CD8-positive, alpha-beta memory T cell (primary cell): ENCODE results near the gene SBNO2. TPM values are rescaled to one million over a fixed set of nuclear protein-coding genes. Genes with fewer than 3 reads are reported as not detected.

Source experiments
- CTCF ChIA-PET: fragments of 350-600 bp; sonication (Branson Sonifier 250); formaldehyde crosslinking; loops from one replicate; lab custom pipeline; 2021; ENCODE audit warnings: antibody characterized with exemption; lab: Charles Lee
- POLR2A ChIA-PET: fragments of 350-600 bp; sonication (Branson Sonifier 250); formaldehyde crosslinking; loops from one replicate; lab custom pipeline; 2021; ENCODE audit warnings: antibody characterized with exemption; lab: Charles Lee
- DNase-seq, 5 donors: peaks; one replicate each; pipeline versions ENCODE4 v3.0.0 to v3.0.0-alpha.2; 2020 to 2022; ENCODE audit warnings: mixed read lengths in 1 of 5
- H3K27ac ChIP-seq: one replicate; pipeline ENCODE4 v1.7.0; 2013; ENCODE audit warnings: low read depth, mild to moderate bottlenecking, low read length, moderate library complexity
- H3K27me3 ChIP-seq: 2 replicates; pipeline ENCODE4 v1.7.0; 2013; ENCODE audit warnings: low read length, mild to moderate bottlenecking; ENCODE audit not compliant: insufficient read depth, poor library complexity, severe bottlenecking
- H3K36me3 ChIP-seq: 2 replicates; pipeline ENCODE4 v1.7.0; 2013; ENCODE audit warnings: mild to moderate bottlenecking, low read length, moderate library complexity; ENCODE audit not compliant: insufficient read depth
- H3K4me1 ChIP-seq: 2 replicates; pipeline ENCODE4 v1.7.0; 2013; ENCODE audit warnings: mild to moderate bottlenecking, low read length, moderate library complexity; ENCODE audit not compliant: insufficient read depth
- H3K4me3 ChIP-seq: 2 replicates; pipeline ENCODE4 v1.7.0; 2013; ENCODE audit warnings: mild to moderate bottlenecking, low read length
- H3K9me3 ChIP-seq: 2 replicates; pipeline ENCODE4 v1.7.0; 2013; ENCODE audit warnings: mild to moderate bottlenecking, low read length
- H3K27ac Mint-ChIP-seq, 8 donors: one replicate each; pipeline ENCODE4 v1.8.0; 2020 to 2021; ENCODE audit warnings: mixed read lengths in 8 of 8, mild to moderate bottlenecking in 6 of 8, inconsistent platforms in 3 of 8, moderate library complexity in 3 of 8
- H3K27me3 Mint-ChIP-seq, 2 donors: one replicate each; pipeline ENCODE4 v1.8.0; 2020 to 2021; ENCODE audit warnings: mixed read lengths in 2 of 2, mild to moderate bottlenecking in 1 of 2, moderate library complexity in 1 of 2
- H3K36me3 Mint-ChIP-seq, 3 donors: one replicate each; pipeline ENCODE4 v1.8.0; 2020 to 2021; ENCODE audit warnings: mixed read lengths in 3 of 3, inconsistent platforms in 1 of 3, mild to moderate bottlenecking in 1 of 3
- H3K4me1 Mint-ChIP-seq, 3 donors: one replicate each; pipeline ENCODE4 v1.8.0; 2020 to 2021; ENCODE audit warnings: mixed read lengths in 3 of 3, inconsistent platforms in 1 of 3, mild to moderate bottlenecking in 1 of 3
- H3K4me3 Mint-ChIP-seq, 7 donors: one replicate each; pipeline ENCODE4 v1.8.0; 2020 to 2021; ENCODE audit warnings: mixed read lengths in 7 of 7, mild to moderate bottlenecking in 6 of 7, moderate library complexity in 4 of 7, inconsistent platforms in 2 of 7
- H3K9me3 Mint-ChIP-seq, 5 donors: one replicate each; pipeline ENCODE4 v1.8.0; 2020 to 2022; ENCODE audit warnings: mixed read lengths in 5 of 5, mild to moderate bottlenecking in 3 of 5, moderate library complexity in 2 of 5, inconsistent platforms in 1 of 5
- polyA plus RNA-seq: library from polyadenylated mRNA; unstranded; fragments of 300-500 nt; fragmentation: Illumina TruSeq; gene quantifications from one replicate; pipeline ENCODE4 v1.2.3, GENCODE V29; 2021
- total RNA-seq, 2 experiments: library from RNA; stranded (reverse); gene quantifications; one replicate each; pipeline ENCODE4 v1.2.3, GENCODE V29; 2021

The SBNO2 gene
- total RNA-seq (10 to 100 TPM; 59.0 to 61.0 TPM), polyA plus RNA-seq (4.3 TPM)

GRCh38 chr19:1173845-1174809 is at the start of gene SBNO2:
Gene SBNO2, minus strand, starts transcription at chr19:1174268. Its CDS starts 19,992 bp downstream, at chr19:1154276.
- peaks cover 0 to 15% (median 0%) of the 10 kb centered on the region in 3 donors for H3K36me3 Mint-ChIP-seq
- CTCF ChIA-PET: interaction anchor here (2.9 kb wide), 1 partner anchor 18 kb away, joined by 17 read pairs; no protein-coding TSS in a partner anchor
- peak within 1 kb of the TSS; percentile 79 for H3K4me3 ChIP-seq
- DNase-seq: peak; percentile 81 to 90 (median 85)
- H3K36me3 ChIP-seq: no peaks in the 10 kb centered on the region
- no peaks in the 10 kb centered on the region for H3K9me3 Mint-ChIP-seq
- H3K4me3 Mint-ChIP-seq: peak within 1 kb of the TSS; percentile 87 to 95 (median 91)
- no peaks in the 10 kb centered on the region for H3K27me3 ChIP-seq
- H3K27me3 Mint-ChIP-seq: no peaks in the 10 kb centered on the region
- peak within 1 kb of the TSS; percentile 85 to 97 (median 94) for H3K27ac Mint-ChIP-seq
- POLR2A ChIA-PET: interaction anchor here (0.5 to 1.4 kb wide), 5 partner anchors 18 to 95 kb away, joined by 3 to 5 read pairs (median 3); no protein-coding TSS in a partner anchor
- H3K27ac ChIP-seq: peak within 1 kb of the TSS; percentile 79
- H3K4me1 Mint-ChIP-seq: peaks cover 26 to 38% (median 27%) of the 10 kb centered on the region in 3 donors
- H3K9me3 ChIP-seq: no peaks in the 10 kb centered on the region
- peaks cover 4% of the 10 kb centered on the region for H3K4me1 ChIP-seq

- Mint-ChIP-seq H3K4me3 (no peak overlapping the region), H3K27ac (no peak overlapping the region), H3K4me1 (no peaks in the 10 kb centered on the region), H3K27me3 (no peaks in the 10 kb centered on the region), H3K36me3 (peaks cover 0 to 13% (median 0%) of the 10 kb centered on the region in 3 donors), H3K9me3 (no peaks in the 10 kb centered on the region)
- POLR2A ChIA-PET: no interaction called here
- Histone ChIP-seq H3K9me3 (no peaks in the 10 kb centered on the region), H3K4me3 (no peak overlapping the region), H3K36me3 (peaks cover 7% of the 10 kb centered on the region), H3K27ac (no peak overlapping the region), H3K4me1 (no peaks in the 10 kb centered on the region), H3K27me3 (no peaks in the 10 kb centered on the region)
- no peak for DNase-seq
- CTCF ChIA-PET: interaction anchor here (1.0 to 1.6 kb wide), 3 partner anchors 16 to 110 kb away, joined by 3 to 7 read pairs (median 5); no protein-coding TSS in a partner anchor
Measured at GRCh38 chr19:1223018-1223855, 49.2 kb upstream of the SBNO2 start.

- H3K27me3 ChIP-seq: no peaks in the 10 kb centered on the region
- H3K4me3 ChIP-seq: no peak overlapping the region
- H3K4me1 ChIP-seq: no peaks in the 10 kb centered on the region
- H3K27me3 Mint-ChIP-seq: no peaks in the 10 kb centered on the region
- H3K27ac Mint-ChIP-seq: no peak overlapping the region
- peaks cover 0 to 3% (median 0%) of the 10 kb centered on the region in 3 donors for H3K4me1 Mint-ChIP-seq
- H3K9me3 Mint-ChIP-seq: no peaks in the 10 kb centered on the region
- CTCF ChIA-PET: interaction anchor here (1.0 kb wide), 1 partner anchor 29 kb away, joined by 5 read pairs; no protein-coding TSS in a partner anchor
- no peak overlapping the region for H3K4me3 Mint-ChIP-seq
- H3K9me3 ChIP-seq: no peaks in the 10 kb centered on the region
- peaks cover 7% of the 10 kb centered on the region for H3K36me3 ChIP-seq
- peaks cover 0 to 17% (median 0%) of the 10 kb centered on the region in 3 donors for H3K36me3 Mint-ChIP-seq
- no peak overlapping the region for H3K27ac ChIP-seq
- POLR2A ChIA-PET: no interaction called here
- DNase-seq: no peak
Measured at GRCh38 chr19:1222394-1222793, 48.3 kb upstream of the SBNO2 start.

GRCh38 chr19:1221904-1222255 is 47.8 kb upstream of the SBNO2 start:
- peaks cover 0 to 15% (median 0%) of the 10 kb centered on the region in 3 donors for H3K36me3 Mint-ChIP-seq
- H3K9me3 ChIP-seq: no peaks in the 10 kb centered on the region
- H3K4me3 Mint-ChIP-seq: no peak overlapping the region
- H3K27ac Mint-ChIP-seq: no peak overlapping the region
- no peak for DNase-seq
- H3K36me3 ChIP-seq: peaks cover 7% of the 10 kb centered on the region
- H3K4me1 ChIP-seq: no peaks in the 10 kb centered on the region
- ChIA-PET CTCF (interaction anchor here (1.6 kb wide), 1 partner anchor 109 kb away, joined by 3 read pairs; no protein-coding TSS in a partner anchor), POLR2A (no interaction called here)
- no peak overlapping the region for H3K4me3 ChIP-seq
- H3K27ac ChIP-seq: no peak overlapping the region
- H3K27me3 Mint-ChIP-seq: no peaks in the 10 kb centered on the region
- H3K4me1 Mint-ChIP-seq: peaks cover 0 to 3% (median 1%) of the 10 kb centered on the region in 3 donors
- H3K9me3 Mint-ChIP-seq: no peaks in the 10 kb centered on the region
- no peaks in the 10 kb centered on the region for H3K27me3 ChIP-seq

GRCh38 chr19:1220976-1221903 is 47.2 kb upstream of the SBNO2 start:
- H3K36me3 Mint-ChIP-seq: peaks cover 0 to 19% (median 0%) of the 10 kb centered on the region in 3 donors
- ChIA-PET CTCF (interaction anchor here (1.6 kb wide), 1 partner anchor 109 kb away, joined by 3 read pairs; no protein-coding TSS in a partner anchor), POLR2A (interaction anchor here (0.6 kb wide), 1 partner anchor 79 kb away, joined by 3 read pairs; no protein-coding TSS in a partner anchor)
- H3K4me3 Mint-ChIP-seq: no peak overlapping the region
- peaks cover 0 to 3% (median 1%) of the 10 kb centered on the region in 3 donors for H3K4me1 Mint-ChIP-seq
- no peaks in the 10 kb centered on the region for H3K9me3 Mint-ChIP-seq
- no peak overlapping the region for H3K4me3 ChIP-seq
- H3K9me3 ChIP-seq: no peaks in the 10 kb centered on the region
- no peak overlapping the region for H3K27ac Mint-ChIP-seq
- DNase-seq: no peak
- H3K27me3 Mint-ChIP-seq: no peaks in the 10 kb centered on the region
- H3K36me3 ChIP-seq: peaks cover 7% of the 10 kb centered on the region
- no peaks in the 10 kb centered on the region for H3K27me3 ChIP-seq
- no peak overlapping the region for H3K27ac ChIP-seq
- H3K4me1 ChIP-seq: no peaks in the 10 kb centered on the region

- CTCF ChIA-PET: interaction anchor here (1.6 to 1.7 kb wide), 2 partner anchors 26 to 108 kb away, joined by 3 read pairs; no protein-coding TSS in a partner anchor
Measured at GRCh38 chr19:1220477-1220930, 46.4 kb upstream of the SBNO2 start.

More at GRCh38 chr19:1220477-1220930, 46.4 kb upstream of the SBNO2 start:
- no peak overlapping the region for H3K4me3 Mint-ChIP-seq
- POLR2A ChIA-PET: interaction anchor here (0.6 kb wide), 1 partner anchor 78 kb away, joined by 3 read pairs; no protein-coding TSS in a partner anchor
- H3K27ac ChIP-seq: no peak overlapping the region
- peaks cover 0 to 7% (median 1%) of the 10 kb centered on the region in 3 donors for H3K4me1 Mint-ChIP-seq
- no peaks in the 10 kb centered on the region for H3K4me1 ChIP-seq
- no peak for DNase-seq
- H3K27me3 ChIP-seq: no peaks in the 10 kb centered on the region
- peaks cover 7% of the 10 kb centered on the region for H3K36me3 ChIP-seq
- H3K36me3 Mint-ChIP-seq: peaks cover 0 to 23% (median 0%) of the 10 kb centered on the region in 3 donors
- no peak overlapping the region for H3K27ac Mint-ChIP-seq
- H3K9me3 Mint-ChIP-seq: no peaks in the 10 kb centered on the region
- H3K4me3 ChIP-seq: no peak overlapping the region
- no peaks in the 10 kb centered on the region for H3K27me3 Mint-ChIP-seq
- no peaks in the 10 kb centered on the region for H3K9me3 ChIP-seq
